H1 (cell line): ENCODE results near the gene ENTPD1.

ENCODE experiments used
- BACH1 ChIP-seq: IDR thresholded peaks from 2 replicates; pipeline ENCODE4 v1.6.1; 2012; ENCODE audit warnings: low read length, improper control_type of control experiment
- CHD1 ChIP-seq: IDR thresholded peaks from 2 replicates; pipeline ENCODE4 v1.6.1; 2012; ENCODE audit warnings: low read depth, low read length, improper control_type of control experiment
- EZH2 ChIP-seq: fragments of 200-600 bp; sonication (generic); IDR thresholded peaks from 2 replicates; pipeline ENCODE4 v1.7.1; 2012; ENCODE audit warnings: low read depth, mild to moderate bottlenecking, moderate library complexity, low read length, inconsistent platforms; ENCODE audit not compliant: severe bottlenecking
- POLR2A ChIP-seq, 2 experiments: IDR thresholded peaks; 1 replicate in 1 of 2; 2 replicates in 1 of 2; pipeline ENCODE4 v1.6.1; 2011; ENCODE audit warnings: low read depth in 2 of 2, low read length in 2 of 2, mild to moderate bottlenecking in 2 of 2; ENCODE audit errors: control extremely low read depth in 1 of 2
- POLR2AphosphoS5 ChIP-seq: IDR thresholded peaks from 2 replicates; pipeline ENCODE4 v1.6.1; 2011; ENCODE audit warnings: low read depth, low read length
- TF ChIP-seq, protein P1 (sequence below), 3 experiments: IDR thresholded peaks; 1 replicate in 2 of 3; 2 replicates in 1 of 3; pipeline versions ENCODE4 v1.5.1 to v1.6.1; 2011; ENCODE audit warnings: low read length in 3 of 3, mild to moderate bottlenecking in 3 of 3, inconsistent platforms in 2 of 3, low read depth in 1 of 3, moderate library complexity in 1 of 3; ENCODE audit not compliant: insufficient read depth in 1 of 3; ENCODE audit errors: control extremely low read depth in 1 of 3

DNA sequence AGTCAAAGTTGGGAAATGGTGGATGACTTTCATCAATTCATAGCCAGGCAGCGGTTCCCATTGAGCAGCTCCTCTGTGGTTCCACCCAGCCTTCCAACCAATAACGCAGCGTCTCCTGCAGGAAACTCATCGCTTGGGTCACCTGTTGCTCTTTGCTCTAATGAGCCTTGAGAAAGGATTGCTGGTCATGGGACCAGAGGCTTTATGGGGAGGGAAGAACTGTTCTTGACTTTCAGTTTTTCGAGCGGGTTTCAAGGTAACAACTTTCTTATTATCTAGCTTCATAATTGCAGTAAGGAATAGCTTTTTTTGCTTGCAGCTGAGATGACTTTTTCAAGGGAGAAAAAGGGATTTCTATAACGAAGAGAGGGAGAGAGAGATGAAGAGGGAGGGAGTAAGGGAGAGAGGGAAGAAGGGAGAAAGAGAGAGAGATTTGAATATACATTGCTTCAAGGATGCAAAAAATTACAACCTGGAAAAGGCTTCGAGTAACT, 405 bp upstream of the ENTPD1 start:
- TF ChIP-seq POLR2AphosphoS5: no peak
- no peak for TF ChIP-seq CHD1
- TF ChIP-seq, protein P1, sequence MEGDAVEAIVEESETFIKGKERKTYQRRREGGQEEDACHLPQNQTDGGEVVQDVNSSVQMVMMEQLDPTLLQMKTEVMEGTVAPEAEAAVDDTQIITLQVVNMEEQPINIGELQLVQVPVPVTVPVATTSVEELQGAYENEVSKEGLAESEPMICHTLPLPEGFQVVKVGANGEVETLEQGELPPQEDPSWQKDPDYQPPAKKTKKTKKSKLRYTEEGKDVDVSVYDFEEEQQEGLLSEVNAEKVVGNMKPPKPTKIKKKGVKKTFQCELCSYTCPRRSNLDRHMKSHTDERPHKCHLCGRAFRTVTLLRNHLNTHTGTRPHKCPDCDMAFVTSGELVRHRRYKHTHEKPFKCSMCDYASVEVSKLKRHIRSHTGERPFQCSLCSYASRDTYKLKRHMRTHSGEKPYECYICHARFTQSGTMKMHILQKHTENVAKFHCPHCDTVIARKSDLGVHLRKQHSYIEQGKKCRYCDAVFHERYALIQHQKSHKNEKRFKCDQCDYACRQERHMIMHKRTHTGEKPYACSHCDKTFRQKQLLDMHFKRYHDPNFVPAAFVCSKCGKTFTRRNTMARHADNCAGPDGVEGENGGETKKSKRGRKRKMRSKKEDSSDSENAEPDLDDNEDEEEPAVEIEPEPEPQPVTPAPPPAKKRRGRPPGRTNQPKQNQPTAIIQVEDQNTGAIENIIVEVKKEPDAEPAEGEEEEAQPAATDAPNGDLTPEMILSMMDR (IDR thresholded peaks at IDR 0.05; ENCODE audit: control extremely low read depth in 1 of 3, insufficient read depth in 1 of 3, low read depth in 1 of 3, low read length in 3 of 3): no peak
- no peak for TF ChIP-seq EZH2
- no peak for TF ChIP-seq POLR2A (IDR thresholded peaks at IDR 0.05; ENCODE audit: control extremely low read depth in 1 of 2, low read depth in 2 of 2, low read length in 2 of 2)
- no peak for TF ChIP-seq BACH1
